ENCODE results near the gene AFDN. TPM values are rescaled to one million over a fixed set of nuclear protein-coding genes. Genes with fewer than 3 reads are reported as not detected.

The AFDN gene
- total and polyA plus RNA-seq, 2 experiments from 2014 or later = 66.9 to 200 TPM

DNA sequence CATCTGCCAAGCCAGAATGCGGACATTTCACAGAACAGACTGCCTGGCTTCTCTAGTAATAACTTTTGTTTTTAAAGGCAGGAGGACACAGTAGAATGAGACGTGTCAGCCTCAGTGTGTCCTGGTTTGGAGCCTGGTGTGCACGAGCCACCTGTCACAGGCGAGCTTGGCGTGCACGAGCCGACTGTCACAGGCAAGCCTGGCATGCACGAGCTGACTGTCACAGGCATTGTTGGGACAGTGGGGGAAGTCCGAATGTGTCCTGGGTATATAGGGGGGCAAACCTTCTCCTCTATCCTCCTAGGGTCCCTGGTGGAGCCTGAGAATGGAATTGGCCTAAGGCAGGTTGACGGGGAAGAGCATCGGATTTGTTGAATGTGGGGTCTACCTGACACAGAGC lies 178.2 kb downstream of the AFDN start:
- Mint-ChIP-seq H3K9me3 (peaks cover 14% of the 10 kb centered on the region), H3K27ac (no peak overlapping the region), H3K36me3 (ENCODE audit: low read depth) (peaks cover 13% of the 10 kb centered on the region), H3K27me3 (ENCODE audit: insufficient read depth, low read depth, poor library complexity) (peaks cover 6% of the 10 kb centered on the region), H3K4me1 (no peaks in the 10 kb centered on the region; the same call in 2 of the 3 replicates), H3K4me3 (no peak overlapping the region)
- no peaks in the 10 kb centered on the region for H3K79me2 ChIP-seq (replicated peaks; ENCODE audit: insufficient read depth)
- H4K20me1 ChIP-seq (replicated peaks; ENCODE audit: insufficient read depth) = no peaks in the 10 kb centered on the region
- H3K4me1 ChIP-seq (ENCODE audit: insufficient read depth) = no peaks in the 10 kb centered on the region
- no peaks in the 10 kb centered on the region for H3F3A ChIP-seq (replicated peaks; ENCODE audit: low read depth)
- H3K27me3 ChIP-seq (ENCODE audit: insufficient read depth) = no peaks in the 10 kb centered on the region
- H3K4me3 ChIP-seq = no peak overlapping the region
- no peaks in the 10 kb centered on the region for H3K9me2 ChIP-seq (ENCODE audit: insufficient read depth)
- no peaks in the 10 kb centered on the region for H3K36me3 ChIP-seq (ENCODE audit: insufficient read depth)
- no peak for DNase-seq (ENCODE audit: low spot score)
- ATAC-seq = no peak
- TF ChIP-seq EZH2phosphoT487 (IDR thresholded peaks at IDR 0.05; ENCODE audit: unreplicated experiment) (no peak), NANOG (IDR thresholded peaks at IDR 0.05; ENCODE audit: borderline replicate concordance) (no peak)
- H2AFZ ChIP-seq = no peak overlapping the region
- H3K4me2 ChIP-seq = no peak overlapping the region
- H3K27ac ChIP-seq (ENCODE audit: low read depth) = no peak overlapping the region

DNA sequence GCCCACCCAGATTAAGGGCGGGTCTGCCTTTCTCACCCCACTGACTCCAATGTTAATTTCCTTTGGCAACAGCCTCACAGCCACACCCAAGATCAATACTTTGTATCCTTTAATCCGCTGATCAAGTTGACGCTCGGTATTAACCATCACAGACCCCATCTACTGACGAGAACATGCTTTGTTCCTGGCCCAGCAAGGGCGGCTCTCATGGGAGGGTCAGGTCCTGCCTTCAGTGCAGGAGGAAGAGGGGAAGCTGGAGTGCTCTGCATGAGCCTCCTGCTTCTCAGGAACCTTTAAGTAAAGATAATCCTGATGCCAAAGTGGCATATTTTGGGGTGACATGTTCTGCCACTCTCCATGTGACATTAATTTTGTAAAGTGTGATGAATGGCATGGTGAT lies 179.1 kb downstream of the AFDN start:
- H3K4me1 ChIP-seq (ENCODE audit: insufficient read depth) = no peaks in the 10 kb centered on the region
- no peaks in the 10 kb centered on the region for H3K9me2 ChIP-seq (ENCODE audit: insufficient read depth)
- Mint-ChIP-seq H3K4me1 (no peaks in the 10 kb centered on the region; the same call in 2 of the 3 replicates), H3K27ac (no peak overlapping the region), H3K36me3 (ENCODE audit: low read depth) (peaks cover 11% of the 10 kb centered on the region), H3K9me3 (peaks cover 15% of the 10 kb centered on the region), H3K27me3 (ENCODE audit: insufficient read depth, low read depth, poor library complexity) (peaks cover 6% of the 10 kb centered on the region), H3K4me3 (no peak overlapping the region)
- H3K4me3 ChIP-seq = no peak overlapping the region
- H3K27ac ChIP-seq (ENCODE audit: low read depth) = no peak overlapping the region
- TF ChIP-seq EZH2 (IDR thresholded peaks at IDR 0.05; ENCODE audit: low read depth, unreplicated experiment) = no peak
- TF ChIP-seq, protein P1, sequence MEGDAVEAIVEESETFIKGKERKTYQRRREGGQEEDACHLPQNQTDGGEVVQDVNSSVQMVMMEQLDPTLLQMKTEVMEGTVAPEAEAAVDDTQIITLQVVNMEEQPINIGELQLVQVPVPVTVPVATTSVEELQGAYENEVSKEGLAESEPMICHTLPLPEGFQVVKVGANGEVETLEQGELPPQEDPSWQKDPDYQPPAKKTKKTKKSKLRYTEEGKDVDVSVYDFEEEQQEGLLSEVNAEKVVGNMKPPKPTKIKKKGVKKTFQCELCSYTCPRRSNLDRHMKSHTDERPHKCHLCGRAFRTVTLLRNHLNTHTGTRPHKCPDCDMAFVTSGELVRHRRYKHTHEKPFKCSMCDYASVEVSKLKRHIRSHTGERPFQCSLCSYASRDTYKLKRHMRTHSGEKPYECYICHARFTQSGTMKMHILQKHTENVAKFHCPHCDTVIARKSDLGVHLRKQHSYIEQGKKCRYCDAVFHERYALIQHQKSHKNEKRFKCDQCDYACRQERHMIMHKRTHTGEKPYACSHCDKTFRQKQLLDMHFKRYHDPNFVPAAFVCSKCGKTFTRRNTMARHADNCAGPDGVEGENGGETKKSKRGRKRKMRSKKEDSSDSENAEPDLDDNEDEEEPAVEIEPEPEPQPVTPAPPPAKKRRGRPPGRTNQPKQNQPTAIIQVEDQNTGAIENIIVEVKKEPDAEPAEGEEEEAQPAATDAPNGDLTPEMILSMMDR (conservative IDR thresholded peaks at IDR 0.05; ENCODE audit: low read depth in 2 of 2) = no peak
- no peak for TF ChIP-seq EZH2phosphoT487 (IDR thresholded peaks at IDR 0.05; ENCODE audit: unreplicated experiment)
- no peak for TF ChIP-seq STAT1 (IDR thresholded peaks at IDR 0.05; ENCODE audit: unreplicated experiment)
- TF ChIP-seq, protein P2, sequence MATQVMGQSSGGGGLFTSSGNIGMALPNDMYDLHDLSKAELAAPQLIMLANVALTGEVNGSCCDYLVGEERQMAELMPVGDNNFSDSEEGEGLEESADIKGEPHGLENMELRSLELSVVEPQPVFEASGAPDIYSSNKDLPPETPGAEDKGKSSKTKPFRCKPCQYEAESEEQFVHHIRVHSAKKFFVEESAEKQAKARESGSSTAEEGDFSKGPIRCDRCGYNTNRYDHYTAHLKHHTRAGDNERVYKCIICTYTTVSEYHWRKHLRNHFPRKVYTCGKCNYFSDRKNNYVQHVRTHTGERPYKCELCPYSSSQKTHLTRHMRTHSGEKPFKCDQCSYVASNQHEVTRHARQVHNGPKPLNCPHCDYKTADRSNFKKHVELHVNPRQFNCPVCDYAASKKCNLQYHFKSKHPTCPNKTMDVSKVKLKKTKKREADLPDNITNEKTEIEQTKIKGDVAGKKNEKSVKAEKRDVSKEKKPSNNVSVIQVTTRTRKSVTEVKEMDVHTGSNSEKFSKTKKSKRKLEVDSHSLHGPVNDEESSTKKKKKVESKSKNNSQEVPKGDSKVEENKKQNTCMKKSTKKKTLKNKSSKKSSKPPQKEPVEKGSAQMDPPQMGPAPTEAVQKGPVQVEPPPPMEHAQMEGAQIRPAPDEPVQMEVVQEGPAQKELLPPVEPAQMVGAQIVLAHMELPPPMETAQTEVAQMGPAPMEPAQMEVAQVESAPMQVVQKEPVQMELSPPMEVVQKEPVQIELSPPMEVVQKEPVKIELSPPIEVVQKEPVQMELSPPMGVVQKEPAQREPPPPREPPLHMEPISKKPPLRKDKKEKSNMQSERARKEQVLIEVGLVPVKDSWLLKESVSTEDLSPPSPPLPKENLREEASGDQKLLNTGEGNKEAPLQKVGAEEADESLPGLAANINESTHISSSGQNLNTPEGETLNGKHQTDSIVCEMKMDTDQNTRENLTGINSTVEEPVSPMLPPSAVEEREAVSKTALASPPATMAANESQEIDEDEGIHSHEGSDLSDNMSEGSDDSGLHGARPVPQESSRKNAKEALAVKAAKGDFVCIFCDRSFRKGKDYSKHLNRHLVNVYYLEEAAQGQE (IDR thresholded peaks at IDR 0.05; ENCODE audit: unreplicated experiment) = no peak
- TF ChIP-seq NANOG (IDR thresholded peaks at IDR 0.05; ENCODE audit: borderline replicate concordance) = no peak
- ATAC-seq (no peak), DNase-seq (ENCODE audit: low spot score) (no peak)
- H3K36me3 ChIP-seq (ENCODE audit: insufficient read depth) = no peaks in the 10 kb centered on the region
- H3K27me3 ChIP-seq (ENCODE audit: insufficient read depth) = no peaks in the 10 kb centered on the region
- H3K4me2 ChIP-seq = no peak overlapping the region
- H2AFZ ChIP-seq = no peak overlapping the region
- H4K20me1 ChIP-seq (replicated peaks; ENCODE audit: insufficient read depth) = no peaks in the 10 kb centered on the region
- H3F3A ChIP-seq (replicated peaks; ENCODE audit: low read depth) = no peaks in the 10 kb centered on the region
- H3K79me2 ChIP-seq (replicated peaks; ENCODE audit: insufficient read depth) = no peaks in the 10 kb centered on the region
